HG02885 (cell line): Measurements from ENCODE around the gene CASQ2.

Experiments used
- ATAC-seq: cut with Tn5 transposase; IDR thresholded peaks from one replicate; pipeline ENCODE4 v1.9.1; 2021; ENCODE audit warnings: mild to moderate bottlenecking; ENCODE audit not compliant: unreplicated experiment, poor library complexity

The CASQ2 gene

DNA sequence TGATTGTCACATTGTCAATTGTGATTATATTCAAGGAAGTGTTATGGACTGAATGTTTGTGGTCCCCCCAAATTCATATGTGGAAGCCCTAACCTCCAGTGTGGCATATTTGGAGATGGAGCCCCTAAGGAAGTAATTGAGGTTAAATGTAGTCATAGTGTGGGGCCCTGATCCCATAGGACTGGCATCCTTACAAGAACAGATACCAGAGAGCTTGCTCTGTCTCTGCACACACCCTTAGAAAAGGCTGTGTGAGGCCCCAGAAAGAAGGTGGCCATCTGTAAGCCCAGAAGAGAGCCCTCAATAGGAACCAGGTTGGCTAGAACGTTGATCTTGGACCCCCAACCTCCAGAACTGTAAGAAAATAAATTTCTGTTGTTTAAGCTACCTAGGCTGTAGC, 98.6 kb downstream of the CASQ2 start:
- no peak for ATAC-seq

DNA sequence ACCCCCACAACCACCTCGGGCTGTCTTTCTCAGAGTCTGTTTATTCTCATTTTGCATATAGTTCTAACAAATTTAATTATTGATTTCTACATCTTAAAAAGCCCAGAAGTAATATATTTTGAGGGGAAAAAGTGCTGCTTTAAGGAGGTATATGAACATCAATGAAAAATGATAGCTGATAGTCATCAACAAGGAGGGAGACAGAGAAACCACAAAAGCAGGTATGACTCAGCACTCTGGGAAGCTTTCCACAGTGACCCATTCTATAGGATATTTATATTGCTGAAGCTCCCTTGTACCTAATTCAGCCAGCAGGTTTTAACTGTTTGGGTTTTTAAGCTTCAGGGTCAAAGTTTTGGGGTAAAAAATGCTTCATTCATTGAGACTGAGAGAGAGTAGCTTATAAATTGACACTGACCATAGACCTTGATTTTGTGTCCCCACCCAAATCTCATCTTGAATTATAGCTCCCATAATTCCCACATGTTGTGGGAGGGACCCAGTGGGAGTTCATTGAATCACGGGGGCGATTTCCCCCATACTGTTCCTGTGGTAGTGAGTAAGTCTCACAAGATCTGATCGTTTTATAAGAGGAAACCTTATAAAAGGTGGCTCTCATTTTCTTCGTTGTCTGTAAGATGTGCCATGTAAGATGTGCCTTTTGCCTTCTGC, 99.4 kb downstream of the CASQ2 start:
- no peak for ATAC-seq

DNA sequence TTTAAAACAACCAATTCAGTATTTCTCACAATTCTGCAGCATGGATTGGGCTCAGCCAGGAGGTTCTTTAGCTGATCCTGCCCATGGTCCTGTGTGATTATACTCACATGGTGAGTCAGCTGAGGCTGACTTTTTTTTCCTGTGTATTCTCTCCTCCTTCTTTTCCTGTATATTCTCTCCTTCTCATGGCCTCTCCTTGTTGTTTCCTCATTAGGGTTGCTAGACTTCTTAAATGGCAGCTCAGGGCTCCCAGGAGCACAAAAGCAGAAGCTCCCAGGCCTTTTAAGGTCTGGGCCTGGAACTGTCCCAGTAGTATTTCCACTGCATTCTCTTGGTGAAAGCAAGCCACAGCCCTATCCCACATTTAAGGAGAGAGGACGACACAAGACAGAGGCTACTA, 99.9 kb downstream of the CASQ2 start:
- ATAC-seq = no peak

DNA sequence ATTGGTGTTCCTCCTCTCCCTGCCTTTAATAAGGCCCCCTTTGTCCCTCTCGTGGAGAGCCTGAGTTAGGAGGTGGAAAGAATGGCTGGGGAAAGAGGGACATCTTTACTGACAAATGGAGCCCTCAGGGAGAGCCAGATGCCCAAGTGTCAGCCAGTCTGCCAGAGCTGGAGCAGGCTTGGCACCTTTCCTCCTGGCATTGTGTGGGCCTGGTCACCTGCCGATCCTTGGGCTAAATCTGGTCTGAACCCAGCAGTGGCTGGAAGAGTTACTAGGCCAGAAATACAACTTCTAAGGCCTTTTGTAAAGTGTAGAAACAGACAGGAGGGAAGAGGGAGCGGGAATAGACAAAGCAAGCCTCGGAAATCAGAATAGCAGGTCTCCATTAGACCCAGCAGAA, 101.8 kb downstream of the CASQ2 start:
- ATAC-seq = no peak

DNA sequence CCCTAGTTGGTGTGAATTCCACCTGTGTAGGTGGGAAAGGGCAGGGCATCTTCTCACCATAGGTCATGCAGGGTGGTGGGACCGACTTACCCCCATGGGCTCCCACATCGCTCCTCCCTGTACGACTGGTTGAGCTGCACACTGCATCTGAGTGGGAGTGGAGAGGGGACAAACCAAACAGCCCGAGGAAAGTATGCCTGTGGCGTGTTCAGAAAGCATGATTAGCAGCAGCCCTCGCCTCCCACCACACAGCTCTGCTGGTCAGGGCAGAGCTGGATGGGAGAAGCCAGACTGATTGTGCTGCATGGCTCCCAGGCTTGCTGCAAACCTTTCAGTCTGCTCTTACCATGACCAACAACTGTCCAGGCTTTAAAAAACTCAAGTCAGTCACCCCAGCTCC, 102.3 kb downstream of the CASQ2 start:
- ATAC-seq = no peak

DNA sequence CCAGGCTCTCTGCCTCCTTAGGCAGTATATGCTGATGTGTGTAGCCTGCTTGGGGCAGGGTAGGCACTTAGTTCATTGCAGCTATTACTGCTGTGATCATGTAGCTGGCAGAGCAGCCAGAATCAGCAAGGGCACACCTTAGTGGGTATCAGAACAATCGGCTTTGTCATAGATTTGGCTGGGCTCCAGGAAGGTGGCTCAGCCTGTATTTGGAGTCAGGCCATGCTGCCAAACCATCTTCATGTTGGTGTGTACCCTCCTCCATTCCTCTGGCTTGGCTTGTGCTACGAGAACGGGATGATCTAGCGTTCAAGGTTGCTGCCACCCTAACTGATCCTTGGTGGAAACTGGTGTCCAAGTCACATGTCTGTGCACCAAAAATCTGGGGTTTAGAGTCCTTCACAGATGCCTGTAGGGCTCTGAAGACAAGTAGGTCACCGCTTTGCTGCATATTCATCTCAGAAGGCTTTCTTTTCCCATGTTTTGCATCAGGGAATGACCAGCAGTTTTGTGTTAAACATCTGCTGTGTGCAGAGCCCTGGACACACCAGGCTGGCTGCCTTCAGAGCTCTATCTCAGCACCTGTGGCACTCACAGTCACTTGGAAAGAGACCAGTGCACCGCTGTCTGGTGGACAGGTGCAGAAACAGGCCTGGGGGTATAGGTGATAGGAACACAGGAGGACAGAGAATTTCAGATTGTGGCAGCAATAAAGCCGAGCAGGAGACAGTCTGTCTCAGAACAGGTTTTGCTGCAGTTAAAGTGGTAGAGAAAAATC, 103.0 kb downstream of the CASQ2 start:
- no peak for ATAC-seq

DNA sequence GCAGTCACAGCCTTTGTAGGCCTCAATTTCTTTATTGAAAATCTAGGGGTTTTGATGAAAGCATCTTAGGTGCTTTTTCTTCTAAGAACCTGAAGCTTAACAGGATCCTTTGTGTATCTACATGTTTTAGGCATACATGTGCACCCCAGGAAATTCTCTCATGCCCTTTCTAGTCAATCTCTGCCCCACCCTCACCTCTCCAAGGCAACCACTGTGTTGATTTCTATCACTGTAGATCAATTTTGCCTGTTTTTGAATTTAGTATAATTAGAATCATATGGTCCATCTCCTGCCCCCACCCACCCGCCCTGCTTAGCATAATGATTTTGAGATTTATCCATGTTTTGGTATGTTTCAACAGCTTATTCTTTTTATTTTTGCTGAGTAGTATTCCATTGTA, 107.4 kb downstream of the CASQ2 start:
- ATAC-seq = no peak

DNA sequence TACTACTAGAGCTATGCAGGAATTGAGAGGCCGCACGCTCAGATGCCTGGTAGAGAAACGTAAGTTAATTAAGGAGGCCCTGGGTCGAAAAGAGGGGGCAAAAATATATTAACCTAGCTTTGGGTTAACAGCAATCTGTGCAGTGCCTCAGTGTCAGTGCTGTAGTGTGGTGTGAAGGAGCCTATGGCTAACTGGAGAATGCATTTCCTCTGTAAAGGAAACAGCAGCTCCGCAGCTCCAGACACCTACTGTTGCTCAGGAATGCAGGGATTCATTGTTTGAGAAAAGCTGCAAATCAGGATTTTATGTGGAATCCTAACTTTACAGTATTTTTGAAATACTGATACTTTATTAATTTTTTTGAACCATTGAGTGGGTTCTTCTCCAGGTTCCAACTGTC, 108.4 kb downstream of the CASQ2 start:
- no peak for ATAC-seq

DNA sequence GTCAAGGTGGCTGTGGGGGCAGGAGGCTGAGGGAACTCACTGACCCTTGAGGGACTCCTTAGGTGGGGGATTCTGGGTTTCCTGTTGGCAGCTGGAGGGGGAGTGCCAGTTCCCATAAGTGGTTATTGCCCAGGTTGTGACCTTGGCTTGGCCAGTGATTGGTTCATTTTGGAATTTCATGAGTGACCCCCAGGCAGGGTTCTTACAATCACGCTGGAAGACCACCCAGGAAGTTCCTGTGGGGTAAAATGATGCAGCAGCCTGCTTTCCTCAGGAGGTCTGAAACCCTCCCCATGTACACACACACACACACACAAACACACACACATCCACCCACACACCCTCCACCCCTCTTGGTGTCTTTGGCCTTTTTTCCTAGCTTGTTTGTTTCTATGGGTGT, 109.9 kb downstream of the CASQ2 start:
- ATAC-seq = no peak

DNA sequence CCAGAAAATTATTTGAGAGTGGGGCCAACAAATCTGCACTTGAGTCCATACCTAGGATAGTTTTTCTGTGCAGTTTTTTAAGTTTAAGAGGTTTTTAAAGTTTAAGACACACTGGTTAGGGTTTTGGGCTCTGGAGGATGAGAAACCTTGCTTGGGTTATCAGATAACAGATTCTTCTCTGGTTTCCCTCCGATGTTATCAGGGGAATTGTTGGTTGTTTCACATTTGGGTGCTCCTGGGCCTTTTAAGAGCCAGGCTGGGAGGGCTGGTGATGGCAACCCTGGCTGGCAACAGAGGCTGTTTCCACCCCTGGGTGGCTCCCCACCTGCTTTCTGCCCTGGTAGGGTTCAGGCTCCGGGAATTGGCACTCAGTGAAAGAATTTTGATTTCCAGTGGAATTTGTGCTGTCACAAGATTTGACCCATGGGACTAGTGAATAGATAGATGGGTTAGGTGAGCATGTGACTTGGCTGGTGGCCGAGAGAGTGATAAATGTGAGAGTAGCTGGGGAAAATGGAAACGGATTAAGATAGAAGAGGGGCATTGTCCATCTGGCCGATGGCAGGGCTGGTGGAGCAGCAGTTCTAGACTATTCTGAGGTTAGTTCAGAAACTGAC, 111.9 kb downstream of the CASQ2 start:
- ATAC-seq = no peak

DNA sequence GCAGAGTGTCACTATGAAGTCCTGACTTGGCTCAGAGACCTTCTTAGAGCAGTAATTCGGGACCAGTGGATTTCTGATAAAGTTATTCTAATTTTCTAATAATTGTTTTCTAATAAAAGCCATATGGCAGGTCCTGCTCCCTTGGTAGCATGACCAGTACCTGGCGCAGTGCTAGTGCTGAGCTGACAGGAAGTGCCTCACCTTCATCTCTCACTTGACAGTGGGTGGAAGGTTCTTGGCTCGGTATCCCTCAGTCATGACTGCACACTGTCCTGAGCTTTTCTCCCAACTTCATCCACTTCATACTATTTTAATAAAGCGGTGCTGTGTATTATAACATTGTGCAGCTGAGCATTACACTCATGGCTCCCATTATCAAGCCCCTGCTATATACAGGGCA, 112.6 kb downstream of the CASQ2 start:
- no peak for ATAC-seq

DNA sequence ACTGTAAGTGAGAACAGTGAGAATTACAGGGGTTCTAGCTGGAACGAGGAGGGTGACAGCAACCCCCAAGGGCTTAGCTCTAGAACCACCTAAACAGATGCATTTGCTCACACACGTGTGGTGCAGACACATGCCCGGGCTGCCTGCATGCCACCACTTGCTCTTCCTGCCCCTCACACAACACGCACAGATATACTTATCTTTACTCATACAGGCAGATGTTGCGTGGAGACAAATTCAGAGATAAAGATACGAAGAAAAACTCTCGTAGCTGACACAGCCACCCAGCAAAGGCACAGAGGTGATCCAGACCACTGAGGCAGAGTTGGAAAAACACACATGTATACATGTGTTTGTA, 113.2 kb downstream of the CASQ2 start:
- ATAC-seq = no peak

DNA sequence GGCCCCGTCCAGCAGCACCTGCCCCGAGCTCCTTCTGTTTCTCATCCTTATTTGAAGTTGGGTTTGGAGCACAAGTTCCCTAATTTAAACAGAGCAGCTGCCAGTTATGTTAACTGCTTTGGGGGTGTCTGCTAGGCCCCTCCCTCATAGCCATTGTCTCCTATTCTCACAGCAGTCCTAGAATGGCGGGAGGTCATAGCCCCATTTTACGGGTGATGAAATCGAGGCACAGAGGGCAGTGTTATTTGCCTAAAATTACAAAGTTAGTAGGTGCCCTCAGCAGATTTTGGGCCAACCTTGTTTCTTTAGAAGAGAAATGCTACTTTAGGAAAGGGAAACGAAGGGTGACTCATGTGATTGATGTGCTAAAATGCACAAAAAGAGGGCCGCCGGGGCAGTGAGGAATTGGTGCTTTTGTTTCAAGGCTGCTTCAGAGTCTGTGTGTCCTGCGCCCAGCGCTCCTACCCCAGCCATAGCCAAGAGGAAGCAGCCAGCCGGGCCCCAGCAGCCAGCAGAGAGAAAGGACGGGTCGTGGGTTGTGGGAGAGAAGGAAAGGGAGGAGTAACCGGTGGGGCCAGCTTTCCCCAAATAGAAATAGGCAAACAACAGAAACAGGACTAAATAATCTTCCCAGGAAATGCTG, 113.7 kb downstream of the CASQ2 start:
- ATAC-seq = no peak

DNA sequence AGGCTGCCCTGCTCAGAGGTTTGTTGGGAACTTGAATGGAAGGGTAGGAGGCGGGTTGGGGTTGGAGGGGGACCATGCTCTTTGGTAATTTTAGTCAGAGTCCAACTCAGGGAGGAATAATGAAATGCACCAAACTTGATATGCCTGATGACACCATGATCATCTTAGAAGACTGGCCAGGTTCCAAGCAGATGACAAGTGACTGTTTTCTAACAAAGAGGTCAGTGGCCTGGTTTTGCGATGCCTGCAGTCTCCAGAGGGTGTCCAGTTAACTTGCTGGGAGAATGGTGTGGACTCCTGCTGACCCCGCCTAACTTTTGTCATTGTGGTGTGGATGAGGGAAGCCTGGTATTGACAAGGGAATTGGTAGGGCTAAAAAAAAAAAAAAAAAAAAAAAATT, 114.4 kb downstream of the CASQ2 start:
- ATAC-seq = no peak

DNA sequence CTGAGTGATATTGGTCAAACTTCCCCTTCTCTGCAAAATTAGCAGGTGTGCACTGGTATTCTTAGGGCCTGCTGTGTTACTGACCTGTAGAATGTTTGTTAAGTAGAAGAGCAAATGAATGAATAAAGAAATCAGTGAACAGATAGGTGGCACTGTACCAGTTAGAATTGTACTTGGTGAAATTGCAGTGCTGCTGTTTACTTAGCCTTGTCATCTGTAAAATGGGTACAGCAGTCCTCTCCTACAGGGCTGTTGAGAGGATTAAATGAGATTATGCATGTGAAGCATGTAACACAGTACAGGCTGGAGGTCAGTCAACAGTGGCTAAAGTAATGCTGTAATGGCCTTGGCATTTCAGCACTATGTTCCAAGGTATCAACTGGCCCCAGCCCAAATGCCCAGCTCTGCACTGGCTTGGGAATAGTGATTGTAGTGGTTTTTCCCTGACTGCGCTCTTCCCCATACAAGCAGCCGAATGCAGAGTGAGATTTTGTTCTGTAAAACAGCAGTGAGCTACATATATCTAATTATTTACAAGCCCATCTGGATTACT, 116.2 kb downstream of the CASQ2 start:
- ATAC-seq = no peak

DNA sequence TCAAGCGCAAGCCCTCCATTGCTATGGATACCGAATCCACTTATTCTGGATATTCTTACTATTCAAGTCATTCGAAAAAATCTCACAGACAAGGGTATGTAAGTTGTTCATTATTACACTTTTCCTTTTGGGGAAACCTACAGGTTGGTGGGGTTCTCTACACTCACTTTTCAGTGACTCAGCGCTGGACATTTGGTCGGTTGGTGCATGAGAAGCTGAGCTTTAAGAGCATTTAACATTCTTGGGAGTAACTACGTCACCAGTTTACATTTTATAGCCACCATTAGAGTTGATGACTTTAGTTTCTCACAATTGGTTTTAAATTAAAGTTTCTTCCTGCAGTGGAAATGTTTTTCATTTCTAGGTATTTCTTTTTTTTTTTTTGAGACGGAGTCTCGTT, 117.1 kb downstream of the CASQ2 start:
- no peak for ATAC-seq

DNA sequence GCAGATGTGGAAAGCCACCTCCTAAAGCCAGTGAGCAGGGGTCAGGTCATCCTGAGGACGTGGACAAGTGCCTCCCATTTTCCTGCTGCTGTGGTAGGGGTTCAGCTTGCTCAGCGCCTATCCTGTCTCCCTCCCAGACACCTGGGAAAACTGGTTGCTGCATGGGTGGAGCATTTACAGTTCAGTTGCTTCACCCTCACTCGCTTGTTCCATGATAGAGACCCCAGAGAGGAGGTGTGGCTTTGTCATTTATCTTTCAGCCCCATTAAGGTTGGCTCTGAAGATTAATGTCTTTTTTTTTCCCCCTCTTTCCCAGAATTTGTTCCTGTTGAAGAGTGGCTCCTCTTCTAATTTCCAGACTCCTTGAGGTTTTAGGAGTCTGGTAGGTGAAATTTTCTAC, 117.6 kb downstream of the CASQ2 start:
- no peak for ATAC-seq
